Osteocyte (in vitro differentiated cells): ENCODE measurements around the gene GSTO2. TPM values are rescaled to one million over a fixed set of nuclear protein-coding genes. Genes with fewer than 3 reads are reported as not detected.

Source experiments
- DNase-seq: peaks from one replicate; pipeline ENCODE4 v3.0.0; 2021; ENCODE audit warnings: mixed read lengths; ENCODE audit not compliant: unreplicated experiment; ENCODE audit errors: extremely low spot score
- H3K27ac Mint-ChIP-seq: one replicate; pipeline ENCODE4 v1.8.0; 2021; ENCODE audit warnings: mild to moderate bottlenecking, mixed read lengths; ENCODE audit not compliant: unreplicated experiment
- H3K27me3 Mint-ChIP-seq: one replicate; pipeline ENCODE4 v1.8.0; 2021; ENCODE audit warnings: mixed read lengths; ENCODE audit not compliant: unreplicated experiment
- H3K36me3 Mint-ChIP-seq: one replicate; pipeline ENCODE4 v1.8.0; 2021; ENCODE audit warnings: mixed read lengths; ENCODE audit not compliant: unreplicated experiment
- H3K4me1 Mint-ChIP-seq: one replicate; pipeline ENCODE4 v1.8.0; 2021; ENCODE audit warnings: mixed read lengths; ENCODE audit not compliant: unreplicated experiment
- H3K4me3 Mint-ChIP-seq: one replicate; pipeline ENCODE4 v1.8.0; 2021; ENCODE audit warnings: mild to moderate bottlenecking, moderate library complexity, mixed read lengths; ENCODE audit not compliant: unreplicated experiment
- H3K9me3 Mint-ChIP-seq: one replicate; pipeline ENCODE4 v1.8.0; 2021; ENCODE audit warnings: mixed read lengths; ENCODE audit not compliant: unreplicated experiment
- CTCF ChIP-seq: fragments of 200-600 bp; sonication (generic); IDR thresholded peaks from 2 replicates; pipeline ENCODE4 v1.5.0; 2021; ENCODE audit warnings: antibody characterized with exemption, mild to moderate bottlenecking, moderate library complexity
- total RNA-seq: library from RNA; stranded (reverse); gene quantifications from 2 replicates; pipeline ENCODE4 v1.2.1, GENCODE V29; 2021

GSTO2 gene
- total RNA-seq, 1 donor from 2014 or later, result 0.54 TPM

GRCh38 chr10:104334561-104334960, 65.6 kb downstream of the GSTO2 start:
- Mint-ChIP-seq H3K27ac (no peak overlapping the region), H3K36me3 (no peaks in the 10 kb centered on the region), H3K27me3 (no peaks in the 10 kb centered on the region), H3K4me3 (no peak overlapping the region), H3K4me1 (peaks cover 75% of the 10 kb centered on the region), H3K9me3 (no peaks in the 10 kb centered on the region)
- DNase-seq, result peak; percentile 44
- TF ChIP-seq CTCF, result no peak

GRCh38 chr10:104334965-104335650, 66.1 kb downstream of the GSTO2 start:
- no peaks in the 10 kb centered on the region for H3K36me3 Mint-ChIP-seq
- H3K27ac Mint-ChIP-seq, result peak overlapping the region; percentile 44
- no peaks in the 10 kb centered on the region for H3K9me3 Mint-ChIP-seq
- no peak for TF ChIP-seq CTCF
- peak; percentile 51 for DNase-seq
- no peaks in the 10 kb centered on the region for H3K27me3 Mint-ChIP-seq
- peaks cover 75% of the 10 kb centered on the region for H3K4me1 Mint-ChIP-seq
- no peak overlapping the region for H3K4me3 Mint-ChIP-seq

DNA sequence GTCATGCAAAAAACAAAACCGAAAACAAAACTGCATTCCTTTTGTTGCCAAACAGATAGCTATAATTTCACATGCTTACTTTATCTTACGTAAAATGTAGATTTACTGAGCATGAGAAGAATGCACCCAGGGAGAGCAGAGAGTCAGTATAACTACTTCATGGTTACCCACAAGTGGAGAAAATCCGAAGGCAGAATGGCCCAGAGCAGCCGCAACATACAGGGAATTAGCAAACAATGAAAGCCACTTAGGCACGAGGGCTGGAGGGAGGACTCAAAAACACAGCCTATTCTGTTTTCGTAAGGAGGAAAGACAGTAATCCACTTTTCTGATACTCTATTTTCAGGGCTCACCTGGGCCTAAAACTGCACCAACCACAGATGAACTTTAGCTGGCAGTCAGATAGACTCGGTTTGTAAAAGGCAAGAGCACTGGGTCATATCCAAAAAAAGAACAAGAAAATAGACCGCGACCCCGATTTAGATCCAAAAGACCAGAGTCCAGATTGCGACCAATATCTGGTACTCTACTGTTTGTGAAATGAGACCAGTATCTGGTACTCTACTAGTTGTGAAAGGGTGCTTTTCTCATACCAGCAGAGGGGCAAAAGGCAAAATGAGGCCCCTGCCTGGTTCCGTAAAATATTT, 68.0 kb downstream of the GSTO2 start:
- H3K36me3 Mint-ChIP-seq, result no peaks in the 10 kb centered on the region
- peak; percentile 27 for DNase-seq
- H3K4me1 Mint-ChIP-seq, result peaks cover 60% of the 10 kb centered on the region
- H3K4me3 Mint-ChIP-seq, result peak overlapping the region; percentile 97
- TF ChIP-seq CTCF, result no peak
- peak overlapping the region; percentile 100 for H3K27ac Mint-ChIP-seq
- no peaks in the 10 kb centered on the region for H3K27me3 Mint-ChIP-seq
- H3K9me3 Mint-ChIP-seq, result no peaks in the 10 kb centered on the region

- peak; percentile 62 for DNase-seq
- no peaks in the 10 kb centered on the region for H3K9me3 Mint-ChIP-seq
- H3K36me3 Mint-ChIP-seq, result no peaks in the 10 kb centered on the region
- no peak for TF ChIP-seq CTCF
- peak overlapping the region; percentile 100 for H3K27ac Mint-ChIP-seq
- peaks cover 54% of the 10 kb centered on the region for H3K4me1 Mint-ChIP-seq
- no peaks in the 10 kb centered on the region for H3K27me3 Mint-ChIP-seq
- H3K4me3 Mint-ChIP-seq, result peak overlapping the region; percentile 97
Observed at GRCh38 chr10:104337521-104337984, 68.6 kb downstream of the GSTO2 start.

DNA sequence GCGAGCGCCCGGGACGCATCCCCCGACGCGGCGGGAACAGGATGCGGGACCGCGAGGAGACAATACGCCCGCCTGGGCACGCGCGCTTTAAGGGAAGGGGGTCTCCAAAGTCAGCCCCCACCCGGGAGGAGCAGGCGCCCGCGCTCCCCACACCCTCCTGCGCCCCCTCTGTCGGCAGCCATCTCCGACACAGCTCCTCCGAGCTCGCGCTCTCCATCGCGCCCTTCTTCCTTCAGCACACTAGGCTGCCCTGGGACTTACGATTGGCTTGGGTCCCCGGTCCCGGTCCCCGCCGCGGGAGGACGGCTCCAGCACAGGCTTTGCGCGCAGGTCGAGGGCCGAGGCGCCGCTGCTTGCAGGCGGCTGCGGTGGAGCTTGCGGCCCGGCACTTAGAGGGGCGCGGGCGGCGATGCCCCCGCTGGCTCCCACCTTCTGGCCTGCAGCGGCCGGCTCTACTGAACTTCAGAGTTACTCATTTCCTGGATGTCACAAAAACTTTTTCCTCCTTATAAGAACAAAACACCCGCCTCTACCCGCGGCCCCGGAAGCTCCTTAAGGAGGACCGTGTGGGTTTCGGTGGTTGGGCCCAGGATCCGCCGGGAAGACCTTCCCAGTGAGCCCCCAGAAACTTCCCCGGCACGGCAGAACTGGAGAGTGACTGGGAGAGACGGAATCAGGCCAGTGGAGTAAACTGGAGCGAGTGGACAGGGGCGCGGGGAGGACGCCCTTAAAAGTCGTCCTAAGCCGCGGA, 69.2 kb downstream of the GSTO2 start, which contains the start of gene ITPRIP:
ITPRIP (minus strand) TSS at position 481 of the 751 bp plus-strand sequence. CDS start 22,414 bp downstream, outside the sequence.
- H3K4me1 Mint-ChIP-seq, result peaks cover 49% of the 10 kb centered on the region
- TF ChIP-seq CTCF, result peak; percentile 45
- peak within 1 kb of the TSS; percentile 97 for H3K4me3 Mint-ChIP-seq
- H3K27me3 Mint-ChIP-seq, result no peaks in the 10 kb centered on the region
- DNase-seq, result peak; percentile 86
- peak within 1 kb of the TSS; percentile 100 for H3K27ac Mint-ChIP-seq
- no peaks in the 10 kb centered on the region for H3K9me3 Mint-ChIP-seq
- H3K36me3 Mint-ChIP-seq, result no peaks in the 10 kb centered on the region
